SK-N-SH (cell line): ENCODE data around the gene MYMK. TPM values are rescaled to one million over a fixed set of nuclear protein-coding genes. Genes with fewer than 3 reads are reported as not detected.

ENCODE experiments used
- CTCF ChIA-PET: fragments of 300-600, 350-600 bp; formaldehyde crosslinking; extraction: SDS; loops from one replicate; lab custom pipeline; 2021; lab: Yijun Ruan, JAX
- POLR2A ChIA-PET: fragments of 350-600 bp; sonication (Branson Sonifier 250); formaldehyde crosslinking; extraction: SDS; loops from one replicate; lab custom pipeline; 2020; ENCODE audit warnings: antibody characterized with exemption, inconsistent platforms; lab: Yijun Ruan, JAX
- DNase-seq: peaks from one replicate; pipeline ENCODE4 v3.0.0; 2012
- H2AFZ ChIP-seq: fragments of 200-600 bp; sonication (generic); 2 replicates; pipeline ENCODE4 v1.8.1; 2016; ENCODE audit warnings: antibody characterized with exemption, mild to moderate bottlenecking, low read depth
- H3F3A ChIP-seq: fragments of 200-600 bp; sonication (generic); replicated peaks from 2 replicates; pipeline ENCODE3; 2016; ENCODE audit warnings: antibody characterized with exemption, mild to moderate bottlenecking; ENCODE audit not compliant: insufficient read depth
- H3K27ac ChIP-seq, 2 experiments: fragments of 200-500 bp in 1 of 2; fragments of 200-600 bp in 1 of 2; sonication (Bioruptor generic) in 1 of 2; sonication (generic), shearing (Covaris generic) in 1 of 2; 2 replicates each; pipeline versions ENCODE4 v1.5.1 to v1.6.1; 2014 to 2016; ENCODE audit warnings: low read depth in 2 of 2, inconsistent platforms in 1 of 2, low read length in 1 of 2, mild to moderate bottlenecking in 1 of 2, mixed read lengths in 1 of 2
- H3K27me3 ChIP-seq: fragments of 200-600 bp; sonication (generic), shearing (Covaris generic); 2 replicates; pipeline ENCODE4 v1.6.1; 2016; ENCODE audit warnings: mixed run types; ENCODE audit not compliant: insufficient read depth
- H3K36me3 ChIP-seq, 2 experiments: fragments of 200-500 bp in 1 of 2; fragments of 200-600 bp in 1 of 2; sonication (Bioruptor generic) in 1 of 2; sonication (generic) in 1 of 2; replicated peaks in 1 of 2; 2 replicates each; pipeline versions ENCODE3 to v1.5.1; 2014 to 2016; ENCODE audit warnings: low read length in 1 of 2, mild to moderate bottlenecking in 1 of 2; ENCODE audit not compliant: insufficient read depth in 2 of 2, control insufficient read depth in 1 of 2
- H3K4me1 ChIP-seq, 2 experiments: fragments of 200-500 bp in 1 of 2; fragments of 200-600 bp in 1 of 2; sonication (Bioruptor generic) in 1 of 2; sonication (generic), shearing (Covaris generic) in 1 of 2; 2 replicates each; pipeline versions ENCODE4 v1.5.1 to v1.6.1; 2014 to 2016; ENCODE audit warnings: low read depth in 1 of 2, low read length in 1 of 2, mixed run types in 1 of 2; ENCODE audit not compliant: insufficient read depth in 2 of 2, control insufficient read depth in 1 of 2
- H3K4me2 ChIP-seq: fragments of 200-600 bp; sonication (generic), shearing (Covaris generic); 2 replicates; pipeline ENCODE4 v1.6.1; 2017; ENCODE audit warnings: mixed run types
- H3K4me3 ChIP-seq, 2 experiments: fragments of 200-500 bp in 1 of 2; fragments of 200-600 bp in 1 of 2; sonication (Bioruptor generic) in 1 of 2; sonication (generic), shearing (Covaris generic) in 1 of 2; 2 replicates each; pipeline versions ENCODE4 v1.5.1 to v1.8.1; 2014 to 2016; ENCODE audit warnings: low read depth in 2 of 2, inconsistent platforms in 1 of 2, low read length in 1 of 2, mild to moderate bottlenecking in 1 of 2, mixed read lengths in 1 of 2, moderate library complexity in 1 of 2
- H3K79me2 ChIP-seq: fragments of 200-600 bp; sonication (generic); 2 replicates; pipeline ENCODE4 v1.8.1; 2017; ENCODE audit warnings: mild to moderate bottlenecking; ENCODE audit not compliant: insufficient read depth
- H3K9ac ChIP-seq: fragments of 200-600 bp; sonication (generic); 2 replicates; pipeline ENCODE4 v1.6.1; 2017; ENCODE audit warnings: mixed run types
- H3K9me2 ChIP-seq: fragments of 200-600 bp; sonication (generic); 2 replicates; pipeline ENCODE4 v1.6.1; 2017; ENCODE audit warnings: mixed run types
- H3K9me3 ChIP-seq: fragments of 200-600 bp; sonication (generic); 2 replicates; pipeline ENCODE4 v1.6.1; 2017; ENCODE audit warnings: mixed run types, mild to moderate bottlenecking, moderate library complexity
- H4K20me1 ChIP-seq: fragments of 200-600 bp; sonication (generic); 2 replicates; pipeline ENCODE4 v1.6.1; 2017; ENCODE audit warnings: mild to moderate bottlenecking, mixed run types; ENCODE audit not compliant: insufficient read depth
- EP300 ChIP-seq, 2 experiments: IDR thresholded peaks; 2 replicates each; pipeline versions ENCODE4 v1.4.0 to v1.6.1; 2012; ENCODE audit warnings: borderline replicate concordance in 1 of 2, low read depth in 1 of 2, low read length in 1 of 2
- EZH2phosphoT487 ChIP-seq: fragments of 200-600 bp; sonication (generic); IDR thresholded peaks from 2 replicates; pipeline ENCODE4 v1.6.1; 2017; ENCODE audit warnings: low read depth, mixed run types, mild to moderate bottlenecking, antibody characterized with exemption, moderate library complexity, borderline replicate concordance
- FOXJ3 ChIP-seq: sonication (generic); formaldehyde crosslinking; IDR thresholded peaks from 2 replicates; pipeline ENCODE4 v1.5.1; 2020; ENCODE audit warnings: mild to moderate bottlenecking, missing genetic modification reagents
- GATA2 ChIP-seq: sonication (generic); formaldehyde crosslinking; IDR thresholded peaks from 2 replicates; pipeline ENCODE4 v1.5.0; 2020; ENCODE audit warnings: mild to moderate bottlenecking, missing genetic modification reagents
- JUND ChIP-seq: IDR thresholded peaks from 2 replicates; pipeline ENCODE4 v1.4.0; 2012
- NFIC ChIP-seq: IDR thresholded peaks from 2 replicates; pipeline ENCODE4 v1.4.0; 2012; ENCODE audit warnings: borderline replicate concordance
- RXRA ChIP-seq: IDR thresholded peaks from 2 replicates; pipeline ENCODE4 v1.4.0; 2012; ENCODE audit warnings: low read depth, mild to moderate bottlenecking, borderline replicate concordance
- TEAD4 ChIP-seq: IDR thresholded peaks from 2 replicates; pipeline ENCODE4 v1.4.0; 2012; ENCODE audit warnings: mild to moderate bottlenecking, borderline replicate concordance; ENCODE audit not compliant: insufficient read depth
- WGBS: methylation state at CpG from one replicate; pipeline ENCODE4 v1.1.6; 2017; ENCODE audit warnings: low lambda C conversion rate; 5-methylcytosine and 5-hydroxymethylcytosine counted together
- polyA plus RNA-seq, 3 experiments: library from polyadenylated mRNA; depleted of rRNA; stranded (reverse); fragments of >200 nt; gene quantifications; 2 replicates each; pipeline ENCODE4 v1.2.3, GENCODE V29; 2012
- TF ChIP-seq, protein P1 (sequence below): fragments of 150-350 bp; IDR thresholded peaks from 2 replicates; pipeline ENCODE4 v1.6.1; 2017; ENCODE audit warnings: antibody characterized with exemption, low read length, low read depth, borderline replicate concordance

Gene MYMK
- polyA plus RNA-seq, 1 of the 3 experiments (the other 2 are of a cell fraction), result not detected

DNA sequence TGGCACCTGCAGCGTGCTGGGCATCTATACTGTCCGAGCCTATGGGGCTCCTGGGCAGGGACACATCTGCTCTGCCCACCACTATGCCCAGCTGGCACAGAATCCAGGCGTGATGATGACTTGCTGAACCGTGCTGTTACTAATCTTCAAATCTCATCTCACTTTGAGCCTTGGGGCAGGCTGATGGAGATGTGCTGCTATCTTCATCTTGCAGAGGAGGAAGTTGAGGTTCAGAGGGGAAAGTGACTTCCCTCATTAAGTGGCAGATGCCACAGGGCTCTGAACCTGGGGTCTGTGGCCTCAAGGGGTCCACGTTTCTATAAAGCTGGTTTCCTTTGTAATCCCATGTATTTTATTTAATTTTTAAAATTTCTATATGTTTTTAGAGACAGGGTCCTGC is 50.5 kb downstream of the MYMK start:
- 69% methylated on average over 3 of the region's 5 CpGs for WGBS
- peaks cover 0 to 23% of the 10 kb centered on the region in 2 experiments for H3K36me3 ChIP-seq
- H3F3A ChIP-seq, result no peaks in the 10 kb centered on the region
- H3K4me1 ChIP-seq, result peaks cover 0 to 21% of the 10 kb centered on the region in 2 experiments; a peak in 1 of 4 replicates
- ChIA-PET CTCF (interaction anchor here (1.2 kb wide), 2 partner anchors 30 to 293 kb away, joined by 3 read pairs; no protein-coding TSS in a partner anchor), POLR2A (interaction anchor here (1.6 kb wide), 1 partner anchor 15 kb away, joined by 5 read pairs; the partner anchor contains the start of gene CACFD1)
- H3K4me3 ChIP-seq, result no peak overlapping the region
- DNase-seq, result no peak
- no peaks in the 10 kb centered on the region for H3K9me3 ChIP-seq
- H3K9ac ChIP-seq, result no peak overlapping the region
- H3K79me2 ChIP-seq, result peaks cover 12% of the 10 kb centered on the region; the same call in 1 of the 2 replicates
- no peaks in the 10 kb centered on the region for H3K27me3 ChIP-seq
- H2AFZ ChIP-seq, result no peak overlapping the region
- no peaks in the 10 kb centered on the region for H4K20me1 ChIP-seq
- no peak overlapping the region for H3K4me2 ChIP-seq
- no peaks in the 10 kb centered on the region for H3K9me2 ChIP-seq
- TF ChIP-seq EP300 (IDR thresholded peaks at IDR 0.05; ENCODE audit: borderline replicate concordance in 1 of 2, low read depth in 1 of 2, low read length in 1 of 2), result no peak
- peak; percentile 42 for TF ChIP-seq GATA2 (CRISPR knock-in tag)
- TF ChIP-seq FOXJ3 (CRISPR knock-in tag), result no peak
- no peak for TF ChIP-seq NFIC
- no peak for TF ChIP-seq RXRA
- H3K27ac ChIP-seq, result peak overlapping the region in 1 of 2 experiments; percentile 47; a peak in 2 of 4 replicates

DNA sequence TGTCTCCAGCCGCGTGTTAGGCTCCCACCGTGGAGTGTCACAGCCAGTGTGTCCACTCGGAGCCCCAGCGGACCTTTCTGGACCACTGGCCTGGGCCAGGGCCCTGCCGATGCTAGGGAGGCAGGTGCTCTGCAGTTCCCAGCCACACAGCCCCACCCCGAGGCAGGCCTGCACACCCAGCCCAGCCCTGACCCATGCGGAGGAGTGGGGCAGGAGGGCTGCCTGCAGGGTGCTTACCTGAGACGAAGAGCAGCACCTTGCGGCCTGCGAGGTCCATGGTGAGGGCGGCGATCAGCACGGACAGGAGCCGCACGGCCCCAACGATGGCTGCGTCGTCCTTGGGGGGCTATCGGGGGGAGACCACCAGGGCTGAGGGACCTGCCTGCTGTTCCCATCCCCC is 51.0 kb downstream of the MYMK start:
- Histone ChIP-seq H3K79me2 (peaks cover 9% of the 10 kb centered on the region; the same call in 1 of the 2 replicates), H3K9me3 (no peaks in the 10 kb centered on the region), H3K4me1 (peaks cover 0 to 21% of the 10 kb centered on the region in 2 experiments; a peak in 1 of 4 replicates), H3K4me3 (no peak overlapping the region), H3K27me3 (no peaks in the 10 kb centered on the region), H4K20me1 (no peaks in the 10 kb centered on the region), H3K27ac (no peak overlapping the region; a peak in 1 of 4 replicates), H2AFZ (no peak overlapping the region), H3F3A (no peaks in the 10 kb centered on the region), H3K36me3 (peaks cover 0 to 23% of the 10 kb centered on the region in 2 experiments), H3K4me2 (no peak overlapping the region), H3K9ac (no peak overlapping the region), H3K9me2 (no peaks in the 10 kb centered on the region)
- no peak for DNase-seq
- 100% methylated on average over 7 of the region's 20 CpGs for WGBS
- POLR2A ChIA-PET, result interaction anchor here (1.6 kb wide), 1 partner anchor 14 kb away, joined by 5 read pairs; the partner anchor contains the start of gene CACFD1
- TF ChIP-seq FOXJ3 (CRISPR knock-in tag) (no peak), TEAD4 (no peak), JUND (no peak), EZH2phosphoT487 (no peak), GATA2 (CRISPR knock-in tag) (no peak)
- TF ChIP-seq, protein P1, sequence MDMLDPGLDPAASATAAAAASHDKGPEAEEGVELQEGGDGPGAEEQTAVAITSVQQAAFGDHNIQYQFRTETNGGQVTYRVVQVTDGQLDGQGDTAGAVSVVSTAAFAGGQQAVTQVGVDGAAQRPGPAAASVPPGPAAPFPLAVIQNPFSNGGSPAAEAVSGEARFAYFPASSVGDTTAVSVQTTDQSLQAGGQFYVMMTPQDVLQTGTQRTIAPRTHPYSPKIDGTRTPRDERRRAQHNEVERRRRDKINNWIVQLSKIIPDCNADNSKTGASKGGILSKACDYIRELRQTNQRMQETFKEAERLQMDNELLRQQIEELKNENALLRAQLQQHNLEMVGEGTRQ, result no peak
- CTCF ChIA-PET, result interaction anchor here (1.2 kb wide), 1 partner anchor 293 kb away, joined by 3 read pairs; no protein-coding TSS in a partner anchor
